ENCODE measurements around the gene DPCD.

GRCh38 chr10:101575091-101575490 is 13.0 kb upstream of the DPCD start:
- TF ChIP-seq CTCF (IDR thresholded peaks at IDR 0.05) (no peak), POLR2AphosphoS5 (IDR thresholded peaks at IDR 0.05) (no peak)
